Measurements from ENCODE around the gene HOXB1.
"Not testable (repeated sequence)": the region's sequence is repeated elsewhere in the genome, so short reads cannot be mapped to it uniquely, and the experiment has no call there.

The HOXB1 gene

DNA sequence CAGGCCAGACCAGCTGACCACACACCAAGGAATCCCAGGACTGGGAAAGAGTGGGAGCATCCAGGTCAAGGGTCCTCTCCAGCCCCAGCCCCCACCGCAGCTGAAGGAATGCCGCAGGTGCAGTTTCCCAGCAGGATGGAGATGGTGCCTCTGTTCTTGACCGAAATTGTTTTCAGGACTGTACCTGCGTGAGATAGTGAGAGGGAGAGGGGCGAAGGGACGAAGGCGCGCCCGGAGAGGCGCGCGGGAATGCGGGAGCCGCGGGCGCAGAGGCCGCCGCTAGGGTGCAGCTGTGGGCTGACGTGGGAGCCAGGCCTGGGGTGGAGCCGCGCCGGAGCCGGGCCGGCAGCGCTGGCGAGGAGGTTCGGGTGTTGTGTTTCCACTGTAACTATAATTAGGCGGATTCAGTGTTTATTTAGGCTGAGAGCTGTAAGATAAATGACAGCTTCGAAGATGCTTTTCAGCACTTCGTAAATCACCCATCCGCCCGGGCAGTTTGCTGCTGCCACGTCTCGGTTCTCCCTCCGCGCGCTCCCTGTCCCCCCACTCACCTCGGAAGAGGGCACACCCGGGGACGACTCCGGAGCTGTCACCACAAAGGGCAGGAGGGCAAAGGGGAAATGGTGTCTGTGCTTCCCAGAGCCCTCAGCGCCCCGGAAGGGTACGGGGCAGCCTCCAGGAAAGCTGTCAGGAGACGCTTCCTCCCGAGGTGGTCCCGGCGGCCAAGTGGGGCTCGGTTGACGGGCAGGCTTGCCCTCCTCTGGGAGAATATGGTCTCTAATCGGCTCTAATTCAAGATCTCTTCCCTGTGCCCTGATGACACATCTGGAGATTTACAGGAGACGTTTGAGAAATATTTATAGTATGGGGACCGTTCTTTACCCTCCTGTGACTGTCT, 38.2 kb downstream of the HOXB1 start:
- no peak for DNase-seq

DNA sequence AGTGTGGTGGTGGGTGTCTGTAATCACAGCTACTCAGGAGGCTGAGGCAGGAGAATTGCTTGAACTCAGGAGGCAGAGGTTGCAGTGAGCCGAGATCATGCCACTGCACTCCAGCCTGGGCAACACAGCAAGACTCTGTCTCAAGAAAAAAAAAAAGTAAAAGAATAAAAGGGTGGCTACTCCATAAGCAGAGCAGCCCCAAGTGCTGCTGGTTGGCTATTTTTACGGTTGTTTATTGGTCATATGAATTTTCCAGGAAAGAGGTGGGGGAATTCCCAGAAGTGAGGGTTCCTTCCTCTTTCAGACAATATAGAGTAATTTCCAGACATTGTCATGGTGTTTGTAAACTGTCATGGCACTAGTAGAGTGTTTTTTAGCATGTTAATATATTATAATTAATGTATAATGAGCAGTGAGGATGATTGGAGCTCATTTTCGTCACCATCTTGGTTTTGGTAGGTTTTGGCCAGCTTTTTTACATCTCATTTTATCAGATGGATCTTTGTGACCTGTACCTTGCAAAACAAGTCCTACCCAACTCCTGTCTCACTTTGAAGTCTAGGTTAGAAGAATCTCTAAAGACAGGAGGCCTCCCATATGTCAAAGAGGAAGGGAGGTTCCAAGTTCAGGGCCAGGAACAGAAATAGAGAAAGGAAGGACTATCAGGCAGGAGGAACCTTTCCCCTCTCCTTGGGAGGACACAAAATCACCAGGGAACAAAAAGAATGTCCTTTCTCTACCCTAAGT, 39.1 kb downstream of the HOXB1 start:
- no peak for DNase-seq

GRCh38 chr17:48490451-48490892, 40.3 kb downstream of the HOXB1 start:
- DNase-seq = no peak

GRCh38 chr17:48489781-48490180, 41.0 kb downstream of the HOXB1 start:
- no peak for DNase-seq

DNA sequence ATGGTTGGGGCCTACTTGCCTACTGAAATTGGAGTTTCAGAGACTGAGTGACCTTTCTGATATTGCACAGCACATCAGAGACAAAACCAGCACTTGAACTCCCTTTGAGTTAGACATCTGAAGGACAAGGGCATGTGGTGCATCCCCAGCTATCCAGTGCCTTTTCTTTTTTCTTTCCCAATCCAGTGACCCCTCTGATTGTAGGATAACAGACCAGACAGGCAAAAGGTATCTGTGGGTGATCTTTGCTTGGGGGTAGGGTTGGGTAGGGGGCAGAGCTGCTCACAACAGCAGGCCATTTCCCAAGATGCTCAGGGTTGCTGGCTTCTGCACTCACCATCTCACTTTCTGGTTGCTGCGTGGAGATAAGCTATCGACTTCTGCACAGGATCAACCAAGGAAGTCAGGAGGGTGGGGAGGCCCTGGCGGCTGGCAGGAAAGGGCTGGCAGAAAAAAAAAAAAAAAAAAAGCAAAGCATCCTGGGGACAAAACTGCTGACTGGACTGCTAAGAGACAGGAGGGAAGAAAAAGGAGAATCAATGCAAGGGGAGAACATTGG, 42.2 kb downstream of the HOXB1 start:
- DNase-seq = no peak

DNA sequence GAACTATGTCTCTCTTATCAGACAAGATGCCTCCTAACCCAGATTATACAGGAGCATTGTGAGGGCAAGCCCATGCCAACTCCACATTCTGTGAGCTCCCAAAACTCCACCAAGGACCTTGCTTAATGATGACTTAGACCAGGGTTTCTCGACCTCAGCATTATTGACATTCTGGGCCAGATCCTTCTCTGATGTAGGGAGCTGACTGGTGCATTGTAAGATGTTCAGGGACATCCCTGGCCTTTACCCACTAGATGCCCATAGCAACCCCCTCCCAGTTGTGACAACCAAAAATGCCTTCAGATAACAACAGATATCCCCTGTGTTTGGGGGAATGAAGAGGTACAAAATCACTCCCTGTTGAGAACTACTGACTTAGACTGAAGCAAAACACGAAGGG, 43.6 kb downstream of the HOXB1 start:
- no peak for DNase-seq

DNA sequence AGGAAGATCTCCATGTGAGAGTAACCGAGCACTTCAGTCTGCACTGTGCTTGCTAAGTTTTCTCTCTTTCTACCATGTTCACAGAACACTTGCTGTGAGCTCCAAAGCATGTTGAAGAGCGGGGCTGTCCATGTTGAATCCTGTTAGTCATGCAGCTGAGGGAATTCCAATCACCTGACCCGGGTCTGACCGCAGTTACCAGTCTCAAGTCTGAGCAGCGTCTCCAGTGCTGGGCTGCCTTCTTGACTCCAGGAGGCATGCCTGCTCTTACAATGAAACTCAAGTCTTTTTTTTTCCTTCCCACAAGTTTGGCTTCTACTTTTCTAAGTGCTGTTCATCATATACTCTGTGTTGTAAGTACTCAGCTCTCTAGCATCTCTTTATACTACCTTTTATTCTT, 44.3 kb downstream of the HOXB1 start:
- DNase-seq = no peak

DNA sequence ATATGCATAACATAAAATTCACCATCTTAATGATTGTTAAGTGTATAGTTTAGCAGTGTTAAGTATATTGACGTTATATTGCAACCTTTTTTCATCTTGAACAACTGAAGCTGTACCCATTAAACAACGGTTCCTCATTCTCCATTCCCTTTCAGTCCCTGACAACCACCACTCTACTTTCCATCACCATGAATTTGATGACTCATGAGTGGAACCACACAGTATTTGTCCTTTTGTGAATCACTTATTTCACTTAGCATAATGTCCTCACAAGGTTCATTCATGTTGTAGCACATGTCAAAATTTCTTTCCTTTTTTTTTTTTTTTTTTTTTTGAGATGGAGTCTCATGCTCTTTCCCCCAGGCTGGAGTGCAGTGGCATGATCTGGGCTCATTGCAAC, 46.0 kb downstream of the HOXB1 start:
- peak; percentile 6 for DNase-seq

GRCh38 chr17:48484256-48484655, 46.6 kb downstream of the HOXB1 start:
- DNase-seq = no peak

DNA sequence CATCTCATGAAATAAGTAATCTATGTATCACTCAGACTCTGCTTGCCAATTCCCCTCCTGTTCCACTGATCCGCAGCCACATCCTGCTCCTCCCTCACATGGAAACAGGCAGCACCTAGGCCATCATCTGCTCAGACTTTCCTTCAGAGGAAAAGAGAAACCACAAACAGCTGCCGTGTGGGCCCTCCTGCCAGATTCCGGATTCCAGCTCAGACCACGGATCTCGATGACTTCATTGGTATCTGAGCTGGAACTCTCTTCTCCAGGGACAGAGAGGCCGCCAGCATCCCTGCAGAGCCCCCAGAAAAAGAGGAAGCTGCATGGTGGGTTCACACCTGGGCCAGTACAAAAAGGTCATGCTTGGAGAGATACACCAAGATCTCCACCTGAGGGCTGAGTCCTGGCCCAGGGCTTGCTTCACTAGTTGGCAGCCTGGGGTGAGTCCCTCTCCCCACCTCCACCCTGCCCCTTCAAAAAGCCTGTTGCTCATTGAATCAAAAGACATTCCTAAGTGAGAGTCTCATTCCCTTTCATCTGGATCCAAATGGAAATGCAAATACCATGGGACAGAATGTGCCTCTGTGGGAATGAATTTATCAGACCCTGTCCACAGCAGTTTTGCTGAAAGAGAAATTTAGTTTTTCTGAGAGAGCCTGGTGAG, 47.2 kb downstream of the HOXB1 start:
- no peak for DNase-seq

GRCh38 chr17:48483004-48483403, 47.8 kb downstream of the HOXB1 start:
- no peak for DNase-seq

DNA sequence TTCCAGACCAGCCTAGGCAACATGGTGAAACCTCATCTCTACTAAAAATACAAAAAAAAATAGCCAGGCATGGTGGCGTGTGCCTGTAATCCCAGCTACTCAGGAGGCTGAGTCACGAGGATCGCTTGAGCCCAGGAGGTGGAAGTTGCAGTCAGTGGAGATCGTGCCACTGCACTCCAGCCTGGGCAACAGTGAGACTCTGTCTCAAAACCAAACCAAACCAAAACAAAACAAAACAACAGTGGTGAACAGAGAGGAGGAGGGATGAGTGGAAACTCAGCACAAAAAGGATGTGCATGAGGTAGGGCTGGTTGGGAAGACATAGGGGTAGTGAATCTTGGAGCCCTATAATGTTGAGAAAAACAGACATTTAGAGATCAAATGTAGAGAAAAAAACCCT, 48.5 kb downstream of the HOXB1 start:
- DNase-seq = not testable (repeated sequence)

GRCh38 chr17:48479014-48479402, 51.8 kb downstream of the HOXB1 start:
- no peak for DNase-seq

Measured in SIG-M5 (cell line).